ENCODE results near the gene CMTR2. TPM values are rescaled to one million over a fixed set of nuclear protein-coding genes. Genes with fewer than 3 reads are reported as not detected.

CMTR2 gene
- total RNA-seq, 1 experiment from 2014 or later: 28.8 TPM

GRCh38 chr16:71276589-71277334 lies 12.4 kb downstream of the CMTR2 start:
- no peak for DNase-seq (ENCODE audit: low read depth)

- no peak for DNase-seq (ENCODE audit: low read depth)
Observed at GRCh38 chr16:71273384-71273783, 15.8 kb downstream of the CMTR2 start.

GRCh38 chr16:71264299-71264698 lies 24.9 kb downstream of the CMTR2 start:
- no peak for DNase-seq (ENCODE audit: low read depth)

GRCh38 chr16:71263582-71263981 lies 25.6 kb downstream of the CMTR2 start:
- no peak for DNase-seq (ENCODE audit: low read depth)

- no peak for DNase-seq (ENCODE audit: low read depth)
Observed at GRCh38 chr16:71262391-71262790, 26.8 kb downstream of the CMTR2 start.

- no peak for DNase-seq (ENCODE audit: low read depth)
Observed at GRCh38 chr16:71260995-71261394, 28.2 kb downstream of the CMTR2 start.

GRCh38 chr16:71259086-71259485 lies 30.1 kb downstream of the CMTR2 start:
- DNase-seq (ENCODE audit: low read depth): no peak

GRCh38 chr16:71258372-71258771 lies 30.8 kb downstream of the CMTR2 start:
- DNase-seq (ENCODE audit: low read depth): no peak

GRCh38 chr16:71257768-71258167 lies 31.4 kb downstream of the CMTR2 start:
- DNase-seq (ENCODE audit: low read depth): no peak

- DNase-seq (ENCODE audit: low read depth): no peak
Observed at GRCh38 chr16:71255721-71256120, 33.5 kb downstream of the CMTR2 start.

- no peak for DNase-seq (ENCODE audit: low read depth)
Observed at GRCh38 chr16:71254832-71255525, 34.2 kb downstream of the CMTR2 start.

- no peak for DNase-seq (ENCODE audit: low read depth)
Observed at GRCh38 chr16:71250461-71251235, 38.6 kb downstream of the CMTR2 start.

GRCh38 chr16:71249399-71249798 lies 39.8 kb downstream of the CMTR2 start:
- DNase-seq (ENCODE audit: low read depth): no peak

GRCh38 chr16:71247478-71247877 lies 41.7 kb downstream of the CMTR2 start:
- no peak for DNase-seq (ENCODE audit: low read depth)

GRCh38 chr16:71246309-71246708 lies 42.9 kb downstream of the CMTR2 start:
- no peak for DNase-seq (ENCODE audit: low read depth)

GRCh38 chr16:71244521-71244920 lies 44.7 kb downstream of the CMTR2 start:
- no peak for DNase-seq (ENCODE audit: low read depth)

GRCh38 chr16:71242601-71243000 lies 46.6 kb downstream of the CMTR2 start:
- DNase-seq (ENCODE audit: low read depth): no peak

- DNase-seq (ENCODE audit: low read depth): no peak
Observed at GRCh38 chr16:71242036-71242435, 47.2 kb downstream of the CMTR2 start.
